CD4-positive, alpha-beta memory T cell (primary cell): ENCODE results near the gene SNPH. TPM values are rescaled to one million over a fixed set of nuclear protein-coding genes. Genes with fewer than 3 reads are reported as not detected.

Source experiments
- CTCF ChIA-PET: fragments of 350-600 bp; sonication (Branson Sonifier 250); formaldehyde crosslinking; loops from one replicate; lab custom pipeline; 2021; ENCODE audit warnings: inconsistent platforms; ENCODE audit not compliant: partially characterized antibody; lab: Charles Lee
- POLR2A ChIA-PET: fragments of 350-600 bp; sonication (Branson Sonifier 250); formaldehyde crosslinking; loops from one replicate; lab custom pipeline; 2021; ENCODE audit not compliant: partially characterized antibody; lab: Charles Lee
- DNase-seq, 5 donors: peaks; one replicate each; pipeline versions ENCODE4 v3.0.0 to v3.0.0-alpha.2; 2020 to 2022; ENCODE audit warnings: mixed read lengths in 1 of 5
- H3K27ac ChIP-seq: one replicate; pipeline ENCODE4 v1.7.0; 2013; ENCODE audit warnings: low read depth, low read length
- H3K27me3 ChIP-seq: 2 replicates; pipeline ENCODE4 v1.7.0; 2013; ENCODE audit warnings: mild to moderate bottlenecking, low read length, moderate library complexity; ENCODE audit not compliant: insufficient read depth
- H3K36me3 ChIP-seq: 2 replicates; pipeline ENCODE4 v1.7.0; 2013; ENCODE audit warnings: mild to moderate bottlenecking, low read length, moderate library complexity; ENCODE audit not compliant: insufficient read depth
- H3K4me1 ChIP-seq: 2 replicates; pipeline ENCODE4 v1.7.0; 2013; ENCODE audit warnings: mild to moderate bottlenecking, low read length, moderate library complexity; ENCODE audit not compliant: insufficient read depth
- H3K4me3 ChIP-seq, 2 donors: one replicate each; pipeline ENCODE4 v1.7.0; 2013; ENCODE audit warnings: low read length in 2 of 2, mild to moderate bottlenecking in 1 of 2
- H3K9me3 ChIP-seq, 2 donors: one replicate each; pipeline ENCODE4 v1.7.0; 2013; ENCODE audit warnings: low read length in 2 of 2, control low read depth in 1 of 2; ENCODE audit not compliant: control insufficient read depth in 1 of 2
- H3K27ac Mint-ChIP-seq, 7 donors: one replicate each; pipeline ENCODE4 v1.8.0; 2020 to 2021; ENCODE audit warnings: mixed read lengths in 7 of 7, mild to moderate bottlenecking in 6 of 7, inconsistent platforms in 3 of 7, moderate library complexity in 3 of 7
- H3K27me3 Mint-ChIP-seq, 2 donors: one replicate each; pipeline ENCODE4 v1.8.0; 2020 to 2021; ENCODE audit warnings: mixed read lengths in 2 of 2
- H3K36me3 Mint-ChIP-seq, 2 donors: one replicate each; pipeline ENCODE4 v1.8.0; 2020 to 2021; ENCODE audit warnings: mixed read lengths in 2 of 2, inconsistent platforms in 1 of 2, mild to moderate bottlenecking in 1 of 2
- H3K4me1 Mint-ChIP-seq, 4 donors: one replicate each; pipeline ENCODE4 v1.8.0; 2020 to 2021; ENCODE audit warnings: mixed read lengths in 4 of 4, mild to moderate bottlenecking in 1 of 4
- H3K4me3 Mint-ChIP-seq, 8 donors: one replicate each; pipeline ENCODE4 v1.8.0; 2020 to 2021; ENCODE audit warnings: mixed read lengths in 8 of 8, mild to moderate bottlenecking in 7 of 8, moderate library complexity in 6 of 8, inconsistent platforms in 3 of 8
- H3K9me3 Mint-ChIP-seq, 8 donors: one replicate each; pipeline ENCODE4 v1.8.0; 2020 to 2021; ENCODE audit warnings: mixed read lengths in 8 of 8, mild to moderate bottlenecking in 5 of 8, inconsistent platforms in 3 of 8, moderate library complexity in 1 of 8
- intact Hi-C: fragments of 100-400 bp; cut with micrococcal nuclease; formaldehyde crosslinking; loops from one replicate; pipeline ENCODE4 v1.15.1; 2023
- polyA plus RNA-seq, 2 donors: library from polyadenylated mRNA; unstranded; fragments of 300-500 nt; fragmentation: Illumina TruSeq; gene quantifications; one replicate each; pipeline ENCODE4 v1.2.3, GENCODE V29; 2021
- total RNA-seq, 2 experiments: library from RNA; stranded (reverse); gene quantifications; one replicate each; pipeline ENCODE4 v1.2.3, GENCODE V29; 2021

Gene SNPH
- total and polyA plus RNA-seq, 4 experiments from 2014 or later: 2.5 to 15.9 (median 10.4) TPM

DNA sequence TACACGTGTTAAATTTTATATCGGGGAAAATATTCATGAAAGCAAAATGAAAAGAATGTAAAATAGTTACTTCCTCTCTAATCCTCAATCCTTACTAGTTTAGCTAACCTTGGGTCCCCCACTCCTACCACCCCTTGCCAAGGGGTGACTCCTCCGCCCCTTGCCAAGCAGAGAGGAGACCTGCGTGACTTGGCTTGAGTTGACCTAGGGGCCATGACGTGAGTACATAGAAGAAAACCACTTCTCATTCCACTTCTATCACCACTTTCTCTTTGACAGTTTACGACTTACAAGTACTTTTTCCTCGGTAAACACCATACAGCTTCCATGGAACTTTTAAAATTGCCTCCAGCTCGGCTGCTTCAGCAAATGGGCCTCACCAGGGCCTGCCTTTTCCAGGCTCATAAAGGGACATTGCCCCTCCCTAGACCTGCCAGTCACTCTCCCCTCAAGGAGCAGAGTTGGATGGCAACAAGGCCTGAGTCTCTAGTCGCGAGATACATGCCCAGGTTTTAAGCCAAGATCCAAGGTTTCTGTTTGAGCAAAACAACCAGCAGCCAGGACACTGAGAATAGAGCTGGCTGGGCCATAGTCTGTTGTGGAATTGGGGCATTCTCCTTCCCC is 32.9 kb downstream of the SNPH start:
- no peaks in the 10 kb centered on the region for H3K9me3 Mint-ChIP-seq
- H3K9me3 ChIP-seq: no peaks in the 10 kb centered on the region
- no peaks in the 10 kb centered on the region for H3K27me3 ChIP-seq
- ChIA-PET CTCF (interaction anchor here (0.9 to 1.9 kb wide), 5 partner anchors 14 to 41 kb away, joined by 3 to 6 read pairs (median 4); no protein-coding TSS in a partner anchor), POLR2A (no interaction called here)
- H3K4me3 ChIP-seq: no peak overlapping the region
- H3K36me3 Mint-ChIP-seq: peaks cover 8 to 20% of the 10 kb centered on the region in 2 donors
- peak overlapping the region in 1 of 7 donors; percentile 22 for H3K27ac Mint-ChIP-seq
- peaks cover 10 to 25% (median 17%) of the 10 kb centered on the region in 4 donors for H3K4me1 Mint-ChIP-seq
- H3K27me3 Mint-ChIP-seq: no peaks in the 10 kb centered on the region
- intact Hi-C loops: no loop called here
- no peak overlapping the region for H3K4me3 Mint-ChIP-seq
- H3K27ac ChIP-seq: no peak overlapping the region
- no peak for DNase-seq
- H3K4me1 ChIP-seq: peaks cover 13% of the 10 kb centered on the region
- H3K36me3 ChIP-seq: no peaks in the 10 kb centered on the region

GRCh38 chr20:1299522-1299921 is 33.4 kb downstream of the SNPH start:
- Mint-ChIP-seq H3K9me3 (no peaks in the 10 kb centered on the region), H3K4me1 (peaks cover 10 to 27% (median 17%) of the 10 kb centered on the region in 4 donors), H3K36me3 (peaks cover 10 to 24% of the 10 kb centered on the region in 2 donors), H3K27me3 (no peaks in the 10 kb centered on the region), H3K4me3 (peak overlapping the region in 3 of 8 donors; percentile 40 to 73 (median 52)), H3K27ac (peak overlapping the region in 2 of 7 donors; percentile 25 to 62)
- Histone ChIP-seq H3K27ac (no peak overlapping the region), H3K36me3 (no peaks in the 10 kb centered on the region), H3K9me3 (no peaks in the 10 kb centered on the region), H3K27me3 (no peaks in the 10 kb centered on the region), H3K4me1 (peaks cover 13% of the 10 kb centered on the region), H3K4me3 (no peak overlapping the region)
- peak in 2 of 5 donors; percentile 23 to 53 for DNase-seq
- CTCF ChIA-PET: interaction anchor here (0.9 to 1.9 kb wide), 2 partner anchors 15 to 16 kb away, joined by 3 to 6 read pairs; no protein-coding TSS in a partner anchor
- intact Hi-C loops: no loop called here
- POLR2A ChIA-PET: no interaction called here

DNA sequence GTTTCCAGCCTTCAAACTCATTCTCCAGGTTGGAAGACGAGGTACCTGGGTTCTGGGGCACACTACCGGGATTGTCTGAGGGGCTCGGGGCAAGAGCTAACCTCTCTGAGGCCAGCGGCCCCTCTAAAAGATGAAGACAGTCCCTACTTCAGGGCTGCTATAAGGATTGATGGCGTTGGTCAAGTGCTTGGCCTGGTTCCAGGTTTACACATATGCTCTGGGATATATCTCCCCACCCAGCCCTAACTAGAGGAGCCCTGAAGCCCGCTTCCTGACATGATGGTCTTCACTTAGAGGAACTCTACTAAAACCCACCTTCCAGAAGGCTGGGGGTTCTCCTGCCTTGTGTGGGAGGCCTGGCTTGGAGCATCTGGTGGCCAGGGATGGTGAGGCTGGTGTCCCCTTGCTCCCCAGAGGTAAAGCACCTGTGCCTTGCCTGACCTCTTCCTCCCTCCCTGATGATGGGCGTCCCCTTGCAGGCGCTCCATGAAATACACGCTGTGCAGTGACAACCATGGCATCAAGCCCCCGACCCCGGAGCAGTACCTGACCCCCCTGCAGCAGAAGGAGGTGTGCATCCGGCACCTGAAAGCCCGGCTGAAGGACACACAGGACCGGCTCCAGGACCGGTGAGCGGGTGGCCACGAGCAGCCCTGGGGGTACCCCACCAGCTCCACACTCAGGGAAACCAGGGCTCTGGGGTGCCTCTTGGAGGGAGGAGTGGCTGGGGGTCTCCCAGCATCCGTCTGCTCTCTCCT is 34.2 kb downstream of the SNPH start:
- Histone ChIP-seq H3K27ac (no peak overlapping the region), H3K4me1 (peaks cover 13% of the 10 kb centered on the region), H3K36me3 (no peaks in the 10 kb centered on the region), H3K9me3 (no peaks in the 10 kb centered on the region), H3K4me3 (no peak overlapping the region), H3K27me3 (no peaks in the 10 kb centered on the region)
- peak overlapping the region in 2 of 7 donors; percentile 46 to 74 for H3K27ac Mint-ChIP-seq
- DNase-seq: no peak
- intact Hi-C loops: loop anchor here (5.0 kb wide), 2 partner anchors 33 to 88 kb away; partner anchors contain the start of gene SNPH
- ChIA-PET CTCF (interaction anchor here (1.0 to 1.9 kb wide), 5 partner anchors 12 to 137 kb away, joined by 3 to 6 read pairs (median 5); no protein-coding TSS in a partner anchor), POLR2A (interaction anchor here (1.2 to 1.7 kb wide), 4 partner anchors 12 to 74 kb away, joined by 3 to 8 read pairs (median 4); partner anchors contain the start of genes RAD21L1 and SNPH)
- H3K4me3 Mint-ChIP-seq: peak overlapping the region in 1 of 8 donors; percentile 60
- no peaks in the 10 kb centered on the region for H3K27me3 Mint-ChIP-seq
- H3K4me1 Mint-ChIP-seq: peaks cover 10 to 27% (median 17%) of the 10 kb centered on the region in 4 donors
- no peaks in the 10 kb centered on the region for H3K9me3 Mint-ChIP-seq
- H3K36me3 Mint-ChIP-seq: peaks cover 10 to 28% of the 10 kb centered on the region in 2 donors

DNA sequence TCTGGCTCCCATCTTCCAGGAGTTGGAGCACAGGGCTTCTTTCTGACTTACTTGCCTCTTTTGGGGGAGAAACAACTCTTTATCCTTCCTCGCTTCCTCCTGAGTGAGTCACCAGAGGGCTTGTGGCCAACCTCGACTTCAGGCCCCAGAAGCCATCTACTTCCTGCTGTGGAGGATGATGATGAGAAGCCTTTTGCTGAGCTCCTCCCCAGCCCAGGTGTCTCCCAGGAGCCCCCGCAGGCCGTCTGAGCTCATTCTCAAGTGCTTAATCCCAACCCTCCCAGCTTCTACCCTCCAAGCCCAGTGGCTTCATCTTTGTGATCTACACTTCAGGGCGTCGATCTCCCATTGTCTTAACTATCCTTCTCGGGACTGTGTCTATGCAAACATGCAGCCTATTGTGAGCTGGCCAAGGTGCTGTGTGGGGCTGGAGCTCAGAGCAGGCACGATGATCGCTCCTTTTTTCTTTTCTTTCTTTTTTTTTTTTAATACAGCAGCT is 35.0 kb downstream of the SNPH start:
- H3K27me3 Mint-ChIP-seq: no peaks in the 10 kb centered on the region
- Histone ChIP-seq H3K4me1 (peaks cover 13% of the 10 kb centered on the region), H3K27me3 (no peaks in the 10 kb centered on the region), H3K4me3 (no peak overlapping the region), H3K9me3 (no peaks in the 10 kb centered on the region), H3K36me3 (no peaks in the 10 kb centered on the region), H3K27ac (no peak overlapping the region)
- DNase-seq: peak; percentile 18 to 55 (median 23)
- intact Hi-C loops: loop anchor here (5.0 kb wide), 2 partner anchors 34 to 89 kb away; partner anchors contain the start of gene SNPH
- ChIA-PET POLR2A (interaction anchor here (1.2 to 1.7 kb wide), 4 partner anchors 12 to 75 kb away, joined by 3 to 8 read pairs (median 4); partner anchors contain the start of genes RAD21L1 and SNPH), CTCF (interaction anchor here (1.0 to 1.4 kb wide), 4 partner anchors 11 to 137 kb away, joined by 3 to 6 read pairs (median 5); no protein-coding TSS in a partner anchor)
- peaks cover 10 to 27% (median 17%) of the 10 kb centered on the region in 4 donors for H3K4me1 Mint-ChIP-seq
- peaks cover 10 to 31% of the 10 kb centered on the region in 2 donors for H3K36me3 Mint-ChIP-seq
- H3K27ac Mint-ChIP-seq: peak overlapping the region in 6 of 7 donors; percentile 46 to 82 (median 72)
- peak overlapping the region in 7 of 8 donors; percentile 2 to 76 (median 55) for H3K4me3 Mint-ChIP-seq
- no peaks in the 10 kb centered on the region for H3K9me3 Mint-ChIP-seq

DNA sequence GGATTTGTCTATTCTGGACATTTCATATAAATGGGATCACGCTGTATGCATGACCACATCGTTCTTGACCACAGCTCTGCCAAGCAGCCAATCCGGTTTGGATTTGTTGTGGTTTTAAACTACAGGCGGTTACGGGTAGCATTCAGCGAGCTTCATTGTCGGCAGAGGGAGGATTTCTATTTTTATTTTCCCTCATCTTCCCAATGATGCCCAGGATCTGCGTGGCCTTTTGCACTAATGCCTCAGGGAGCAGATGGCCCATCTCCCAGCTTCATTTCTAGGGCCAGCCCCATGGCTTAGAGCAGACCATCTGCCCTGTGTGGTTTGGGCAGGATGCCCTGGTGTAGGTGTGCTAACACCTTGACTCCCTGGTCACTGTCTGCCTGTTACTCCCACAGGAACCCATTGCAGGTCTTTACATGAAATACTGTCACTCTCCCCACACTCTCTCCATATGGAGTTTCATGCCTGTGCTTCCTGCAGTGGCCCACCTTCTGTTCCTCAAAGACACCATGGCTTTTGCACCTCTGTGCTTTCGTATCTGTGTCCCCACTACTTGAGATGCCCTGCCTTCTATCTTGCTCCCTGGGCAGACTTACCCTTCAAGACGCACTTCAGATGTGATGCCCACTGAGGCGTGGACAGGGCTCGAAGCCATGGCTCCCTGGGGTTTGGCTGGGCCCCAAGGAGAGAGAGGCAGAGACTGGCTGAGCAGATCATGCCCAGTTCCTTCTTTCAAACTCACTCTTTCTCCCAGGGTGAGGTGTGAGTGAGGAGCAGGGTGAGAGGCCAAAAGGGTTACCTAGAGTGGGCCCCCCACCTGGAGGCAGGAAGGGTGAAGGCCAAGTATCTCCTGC is 36.8 kb downstream of the SNPH start:
- DNase-seq: peak in 1 of 5 donors; percentile 15
- no peaks in the 10 kb centered on the region for H3K9me3 Mint-ChIP-seq
- no peak overlapping the region for H3K27ac ChIP-seq
- H3K27me3 ChIP-seq: no peaks in the 10 kb centered on the region
- no peak overlapping the region for H3K4me3 Mint-ChIP-seq
- H3K4me1 ChIP-seq: peaks cover 13% of the 10 kb centered on the region
- POLR2A ChIA-PET: no interaction called here
- intact Hi-C loops: loop anchor here (5.0 kb wide), 2 partner anchors 36 to 91 kb away; partner anchors contain the start of gene SNPH
- H3K27me3 Mint-ChIP-seq: no peaks in the 10 kb centered on the region
- no peak overlapping the region for H3K4me3 ChIP-seq
- H3K9me3 ChIP-seq: no peaks in the 10 kb centered on the region
- CTCF ChIA-PET: no interaction called here
- H3K27ac Mint-ChIP-seq: peak overlapping the region in 2 of 7 donors; percentile 22 to 28
- peaks cover 7 to 25% of the 10 kb centered on the region in 2 donors for H3K36me3 Mint-ChIP-seq
- no peaks in the 10 kb centered on the region for H3K36me3 ChIP-seq
- peaks cover 10 to 27% (median 17%) of the 10 kb centered on the region in 4 donors for H3K4me1 Mint-ChIP-seq

DNA sequence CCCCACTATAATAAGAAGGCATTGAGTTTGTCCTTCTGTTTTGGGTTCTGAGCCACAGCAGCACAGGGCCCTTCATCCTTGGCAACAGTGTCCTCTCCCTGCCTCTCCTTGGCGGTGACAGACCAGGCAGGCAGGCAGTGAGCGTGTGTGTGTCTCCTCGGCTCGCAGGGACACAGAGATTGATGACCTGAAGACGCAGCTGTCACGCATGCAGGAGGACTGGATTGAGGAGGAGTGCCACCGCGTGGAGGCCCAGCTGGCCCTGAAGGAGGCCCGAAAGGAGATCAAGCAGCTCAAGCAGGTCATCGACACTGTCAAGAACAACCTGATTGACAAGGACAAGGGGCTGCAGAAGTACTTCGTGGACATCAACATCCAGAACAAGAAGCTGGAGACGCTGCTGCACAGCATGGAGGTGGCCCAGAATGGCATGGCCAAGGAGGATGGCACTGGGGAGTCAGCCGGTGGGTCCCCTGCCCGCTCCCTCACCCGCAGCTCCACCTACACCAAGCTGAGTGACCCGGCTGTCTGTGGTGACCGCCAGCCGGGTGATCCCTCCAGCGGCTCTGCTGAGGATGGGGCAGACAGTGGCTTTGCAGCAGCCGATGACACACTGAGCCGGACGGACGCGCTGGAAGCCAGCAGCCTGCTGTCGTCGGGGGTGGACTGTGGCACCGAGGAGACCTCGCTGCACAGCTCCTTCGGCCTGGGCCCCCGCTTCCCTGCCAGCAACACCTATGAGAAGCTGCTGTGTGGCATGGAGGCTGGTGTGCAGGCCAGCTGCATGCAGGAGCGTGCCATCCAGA is 38.8 kb downstream of the SNPH start:
- no peak overlapping the region for H3K4me3 Mint-ChIP-seq
- POLR2A ChIA-PET: no interaction called here
- H3K36me3 ChIP-seq: no peaks in the 10 kb centered on the region

More for the DNA sequence above, 38.8 kb downstream of the SNPH start:
- H3K36me3 Mint-ChIP-seq: peaks cover 7 to 28% of the 10 kb centered on the region in 2 donors
- Histone ChIP-seq H3K4me1 (peaks cover 13% of the 10 kb centered on the region), H3K27ac (no peak overlapping the region), H3K27me3 (no peaks in the 10 kb centered on the region), H3K9me3 (no peaks in the 10 kb centered on the region), H3K4me3 (no peak overlapping the region)
- H3K9me3 Mint-ChIP-seq: no peaks in the 10 kb centered on the region
- intact Hi-C loops: loop anchor here (5.0 kb wide), 2 partner anchors 38 to 93 kb away; partner anchors contain the start of gene SNPH
- CTCF ChIA-PET: no interaction called here
- H3K27me3 Mint-ChIP-seq: no peaks in the 10 kb centered on the region
- DNase-seq: no peak
- peaks cover 6 to 22% (median 11%) of the 10 kb centered on the region in 4 donors for H3K4me1 Mint-ChIP-seq
- H3K27ac Mint-ChIP-seq: peak overlapping the region in 1 of 7 donors; percentile 42
